ENCODE results near the gene NDUFA7.
"Not testable (repeated sequence)": the region's sequence is repeated elsewhere in the genome, so short reads cannot be mapped to it uniquely, and the experiment has no call there.

Gene NDUFA7

DNA sequence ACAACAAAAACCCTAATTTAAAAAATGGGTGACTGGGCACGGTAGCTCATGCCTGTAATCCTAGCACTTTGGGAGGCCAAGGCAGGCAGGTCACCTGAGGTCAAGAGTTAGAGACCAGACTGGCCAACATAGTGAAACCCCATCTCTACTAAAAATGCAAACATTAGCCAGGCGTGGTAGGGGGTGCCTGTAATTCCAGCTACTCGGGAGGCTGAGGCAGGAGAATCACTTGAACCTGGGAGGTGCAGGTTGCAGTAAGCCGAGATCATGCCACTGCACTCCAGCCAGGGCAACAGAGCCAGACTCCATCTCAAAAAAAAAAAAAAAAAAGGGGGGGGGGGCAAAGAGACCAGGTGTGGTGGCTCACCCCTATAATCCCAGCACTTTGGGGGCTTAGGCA, 56.9 kb downstream of the NDUFA7 start:
- not testable (repeated sequence) for DNase-seq (ENCODE audit: low read depth in 2 of 2)

DNA sequence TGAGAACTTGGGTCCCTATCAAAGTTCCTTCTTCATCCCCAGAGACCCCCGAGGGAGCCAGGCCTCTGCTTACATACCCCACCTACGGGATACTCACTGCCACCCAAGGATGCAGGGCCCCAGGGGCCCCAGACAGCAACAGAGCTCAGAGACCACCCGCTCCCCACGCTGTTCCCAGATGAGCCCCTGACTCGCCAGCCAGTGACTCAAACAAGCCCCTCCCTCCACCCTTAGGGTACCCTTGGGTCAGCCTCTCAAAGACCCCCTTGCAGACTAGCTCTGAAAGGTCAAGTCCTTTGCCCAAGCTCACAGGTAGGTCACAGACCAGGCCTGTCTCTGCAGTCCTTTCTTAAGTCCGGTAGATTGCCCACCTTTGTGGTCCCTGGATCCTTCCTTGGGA, 58.7 kb downstream of the NDUFA7 start:
- no peak for DNase-seq (ENCODE audit: low read depth in 2 of 2)

DNA sequence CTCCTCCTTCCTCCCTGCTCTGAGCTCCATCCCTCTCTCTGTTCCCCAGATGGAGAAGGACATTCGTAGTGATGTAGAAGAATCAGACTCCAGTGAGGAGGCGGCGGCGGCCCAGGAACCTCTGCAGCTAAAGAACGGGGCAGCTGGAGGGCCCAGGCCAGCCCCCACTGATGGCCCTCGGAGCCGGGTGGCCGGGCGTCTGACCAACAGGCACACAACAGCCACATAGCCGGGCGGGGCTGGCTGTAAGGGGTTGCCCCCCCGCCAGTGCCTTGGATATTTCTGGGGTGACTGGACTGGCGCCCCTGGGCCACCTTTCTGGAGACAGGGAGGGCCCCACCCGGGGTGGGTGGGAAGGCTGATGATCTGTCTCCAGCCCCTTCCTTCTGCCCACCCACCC, 59.3 kb downstream of the NDUFA7 start:
- no peak for DNase-seq (ENCODE audit: low read depth in 2 of 2)

DNA sequence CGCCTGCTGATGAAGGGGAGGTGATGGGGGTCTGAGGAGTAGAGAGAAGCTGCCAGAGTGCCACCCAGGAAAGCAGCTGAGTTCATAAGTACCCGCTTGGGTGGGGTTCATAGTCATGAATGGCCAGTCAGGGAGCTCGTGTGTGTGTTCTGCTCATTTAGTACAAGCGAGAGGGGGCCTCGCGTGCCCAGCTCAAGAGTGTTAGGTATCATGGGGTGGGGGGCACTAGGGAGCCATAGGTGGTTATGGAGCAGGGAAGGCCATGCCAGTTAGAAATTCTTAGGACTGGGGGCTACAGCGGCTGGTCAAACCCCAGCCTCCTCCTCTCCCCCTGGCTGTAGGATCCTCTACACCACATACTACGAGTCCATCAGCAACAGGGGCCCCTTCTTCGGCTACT, 59.8 kb downstream of the NDUFA7 start:
- no peak for DNase-seq (ENCODE audit: low read depth in 2 of 2)
